H1 (cell line): ENCODE data around the gene SMYD3. TPM values are rescaled to one million over a fixed set of nuclear protein-coding genes. Genes with fewer than 3 reads are reported as not detected.

Experiments
- CTCF ChIA-PET: fragments of 300-600 bp; sonication (Branson Sonifier 250); formaldehyde crosslinking; loops from one replicate; lab custom pipeline; 2021; ENCODE audit not compliant: partially characterized antibody; lab: Charles Lee
- POLR2A ChIA-PET: fragments of 300-600 bp; sonication (Branson Sonifier 250); formaldehyde crosslinking; loops from one replicate; lab custom pipeline; 2021; ENCODE audit warnings: inconsistent platforms; ENCODE audit not compliant: partially characterized antibody; lab: Charles Lee
- DNase-seq, 2 experiments: peaks; one replicate each; pipeline versions ENCODE4 v3.0.0 to v3.0.0-alpha.2; 2010 to 2022; ENCODE audit warnings: low spot score in 2 of 2, low read depth in 1 of 2, mixed read lengths in 1 of 2
- FAIRE-seq: peaks from 2 replicates; lab custom pipeline; 2011; peaks lifted over from hg19 to GRCh38; lab: Jason Lieb, UNC
- H2AFZ ChIP-seq: 2 replicates; pipeline ENCODE4 v1.8.1; 2012; ENCODE audit warnings: low read length, inconsistent platforms
- H2AK5ac ChIP-seq: 2 replicates; pipeline ENCODE4 v1.6.1; 2013; ENCODE audit warnings: low read depth, low read length
- H2BK120ac ChIP-seq: replicated peaks from 2 replicates; pipeline ENCODE3; 2013; ENCODE audit warnings: low read depth, low read length, inconsistent platforms
- H2BK12ac ChIP-seq: 2 replicates; pipeline ENCODE4 v1.6.1; 2013; ENCODE audit warnings: low read depth, low read length
- H2BK15ac ChIP-seq: 2 replicates; pipeline ENCODE4 v1.6.1; 2013; ENCODE audit warnings: low read length
- H2BK20ac ChIP-seq: 2 replicates; pipeline ENCODE4 v1.6.1; 2013; ENCODE audit warnings: low read length
- H2BK5ac ChIP-seq: 2 replicates; pipeline ENCODE4 v1.6.1; 2013; ENCODE audit warnings: low read depth, low read length
- H3K14ac ChIP-seq: 2 replicates; pipeline ENCODE4 v1.6.1; 2013; ENCODE audit warnings: inconsistent platforms; ENCODE audit not compliant: insufficient read length
- H3K18ac ChIP-seq: 2 replicates; pipeline ENCODE4 v1.6.1; 2013; ENCODE audit warnings: low read length; ENCODE audit errors: extremely low read depth
- H3K23ac ChIP-seq: 2 replicates; pipeline ENCODE4 v1.6.1; 2013; ENCODE audit warnings: inconsistent platforms; ENCODE audit not compliant: insufficient read length
- H3K23me2 ChIP-seq: 2 replicates; pipeline ENCODE4 v1.6.1; 2013; ENCODE audit warnings: low read depth, low read length
- H3K27ac ChIP-seq: 2 replicates; pipeline ENCODE4 v1.6.1; 2011; ENCODE audit warnings: low read depth, low read length, inconsistent platforms
- H3K27me3 ChIP-seq, 4 experiments: replicated peaks in 1 of 4; 1 replicate in 1 of 4; 2 replicates in 3 of 4; pipeline versions ENCODE4 v1.6.1 to v1.8.1; 2011 to 2013; ENCODE audit warnings: low read length in 3 of 4, mild to moderate bottlenecking in 3 of 4, inconsistent platforms in 2 of 4, mixed read lengths in 2 of 4, moderate library complexity in 1 of 4; ENCODE audit not compliant: control insufficient read depth in 3 of 4, insufficient read depth in 3 of 4; ENCODE audit errors: extremely low read depth in 1 of 4
- H3K36me3 ChIP-seq, 4 experiments: 2 replicates each; pipeline versions ENCODE4 v1.6.1 to v1.8.1; 2011 to 2013; ENCODE audit warnings: mild to moderate bottlenecking in 4 of 4, low read length in 3 of 4, moderate library complexity in 2 of 4, control low read depth in 1 of 4, inconsistent platforms in 1 of 4; ENCODE audit not compliant: insufficient read depth in 4 of 4, control insufficient read depth in 2 of 4
- H3K4ac ChIP-seq: replicated peaks from 2 replicates; pipeline ENCODE3; 2013; ENCODE audit warnings: low read length, low read depth, mixed read lengths, inconsistent platforms; ENCODE audit not compliant: insufficient read length
- H3K4me1 ChIP-seq, 4 experiments: replicated peaks in 1 of 4; 1 replicate in 1 of 4; 2 replicates in 3 of 4; pipeline versions ENCODE4 v1.6.1 to v1.8.1; 2011 to 2013; ENCODE audit warnings: low read length in 3 of 4, inconsistent platforms in 2 of 4, mixed read lengths in 1 of 4; ENCODE audit not compliant: insufficient read depth in 4 of 4, control insufficient read depth in 3 of 4
- H3K4me2 ChIP-seq, 2 experiments: 2 replicates each; pipeline versions ENCODE4 v1.6.1 to v1.8.1; 2011 to 2013; ENCODE audit warnings: low read depth in 2 of 2, low read length in 2 of 2, control low read depth in 1 of 2, inconsistent platforms in 1 of 2, mild to moderate bottlenecking in 1 of 2; ENCODE audit not compliant: insufficient read depth in 1 of 2
- H3K4me3 ChIP-seq, 4 experiments: fragments of 200-600, 300-600 bp in 1 of 4; sonication (generic), shearing (Covaris generic), sonication (Bioruptor Twin) in 1 of 4; 2 replicates each; pipeline versions ENCODE4 v1.5.1 to v1.8.1; 2011 to 2016; ENCODE audit warnings: low read length in 4 of 4, low read depth in 3 of 4, control low read depth in 2 of 4, inconsistent platforms in 2 of 4, mild to moderate bottlenecking in 2 of 4, mixed read lengths in 1 of 4, moderate library complexity in 1 of 4; ENCODE audit not compliant: insufficient read depth in 2 of 4; ENCODE audit errors: extremely low read depth in 1 of 4
- H3K56ac ChIP-seq: replicated peaks from 2 replicates; pipeline ENCODE3; 2013; ENCODE audit warnings: low read depth, mild to moderate bottlenecking, mixed read lengths, low read length, inconsistent platforms; ENCODE audit not compliant: insufficient read length
- H3K79me1 ChIP-seq: 2 replicates; pipeline ENCODE4 v1.6.1; 2013; ENCODE audit warnings: low read depth, low read length, control low read depth
- H3K79me2 ChIP-seq, 2 experiments: 2 replicates each; pipeline versions ENCODE4 v1.6.1 to v1.8.1; 2012 to 2013; ENCODE audit warnings: low read length in 2 of 2, mild to moderate bottlenecking in 2 of 2, inconsistent platforms in 1 of 2; ENCODE audit not compliant: insufficient read depth in 2 of 2, control insufficient read depth in 1 of 2
- H3K9ac ChIP-seq, 4 experiments: replicated peaks in 1 of 4; 1 replicate in 1 of 4; 2 replicates in 3 of 4; pipeline versions ENCODE4 v1.6.1 to v1.8.1; 2011 to 2013; ENCODE audit warnings: low read depth in 3 of 4, low read length in 3 of 4, control low read depth in 2 of 4, mild to moderate bottlenecking in 2 of 4, moderate library complexity in 2 of 4, inconsistent platforms in 1 of 4; ENCODE audit errors: extremely low read depth in 1 of 4
- H3K9me3 ChIP-seq, 2 experiments: 2 replicates each; pipeline versions ENCODE4 v1.6.1 to v1.8.1; 2012 to 2013; ENCODE audit warnings: mild to moderate bottlenecking in 2 of 2, moderate library complexity in 2 of 2, control low read depth in 1 of 2, inconsistent platforms in 1 of 2, low read depth in 1 of 2, low read length in 1 of 2, mixed read lengths in 1 of 2; ENCODE audit not compliant: insufficient read depth in 2 of 2
- H4K20me1 ChIP-seq, 2 experiments: replicated peaks in 1 of 2; 2 replicates each; pipeline versions ENCODE3 to v1.8.1; 2011 to 2013; ENCODE audit warnings: inconsistent platforms in 2 of 2, low read length in 2 of 2, mild to moderate bottlenecking in 1 of 2; ENCODE audit not compliant: insufficient read depth in 2 of 2, control insufficient read depth in 1 of 2
- H4K5ac ChIP-seq: 2 replicates; pipeline ENCODE4 v1.6.1; 2013; ENCODE audit warnings: low read length, low read depth, mixed read lengths, inconsistent platforms; ENCODE audit not compliant: insufficient read length
- H4K8ac ChIP-seq: 2 replicates; pipeline ENCODE4 v1.8.0; 2013; ENCODE audit warnings: mild to moderate bottlenecking, moderate library complexity, low read length, inconsistent platforms; ENCODE audit not compliant: insufficient read depth; ENCODE audit errors: extremely low read depth
- H4K91ac ChIP-seq: replicated peaks from 2 replicates; pipeline ENCODE3; 2013; ENCODE audit warnings: low read length, mixed read lengths, inconsistent platforms; ENCODE audit not compliant: insufficient read length
- BCL11A ChIP-seq, 2 experiments: IDR thresholded peaks; one replicate each; pipeline ENCODE4 v1.6.1; 2011; ENCODE audit warnings: low read depth in 2 of 2, low read length in 2 of 2, mild to moderate bottlenecking in 2 of 2
- MAFK ChIP-seq: IDR thresholded peaks from 2 replicates; pipeline ENCODE4 v1.6.1; 2012; ENCODE audit warnings: low read depth, mild to moderate bottlenecking, improper control_type of control experiment, low read length
- RBBP5 ChIP-seq: IDR thresholded peaks from 2 replicates; pipeline ENCODE4 v1.7.1; 2012; ENCODE audit warnings: low read depth, mild to moderate bottlenecking, inconsistent platforms, low read length, moderate library complexity, borderline replicate concordance
- SP2 ChIP-seq: IDR thresholded peaks from 2 replicates; pipeline ENCODE4 v1.6.1; 2012; ENCODE audit warnings: mild to moderate bottlenecking, low read length, inconsistent platforms
- TEAD4 ChIP-seq: IDR thresholded peaks from 2 replicates; pipeline ENCODE4 v1.6.1; 2012; ENCODE audit warnings: low read depth, low read length, inconsistent platforms, mixed read lengths
- WGBS, 2 experiments: shearing (Covaris generic) in 1 of 2; methylation state at CpG; one replicate each; pipeline versions ENCODE4 v1.1.6 to v1.1.7; 2013 to 2015; ENCODE audit warnings: low lambda C conversion rate in 2 of 2, mixed read lengths in 2 of 2, inconsistent platforms in 1 of 2, low coverage in 1 of 2, missing lambda C conversion rate in 1 of 2; ENCODE audit not compliant: insufficient replicate concordance in 2 of 2, insufficient coverage in 1 of 2, insufficient read length in 1 of 2; ENCODE audit errors: extremely low coverage in 1 of 2, missing lambda C conversion rate in 1 of 2; 5-methylcytosine and 5-hydroxymethylcytosine counted together
- polyA plus RNA-seq, 7 experiments: library from polyadenylated mRNA; depleted of rRNA in 3 of 7; stranded (reverse) in 5 of 7; unstranded in 2 of 7; fragments of >200 nt in 5 of 7; fragments of 200-250 nt in 2 of 7; gene quantifications; 1 replicate in 5 of 7; 2 replicates in 1 of 7; 4 replicates in 1 of 7; pipeline versions ENCODE4 v1.2.1 to v1.2.3, GENCODE V29; 2011 to 2013; ENCODE audit warnings: missing spikeins in 2 of 7, mixed read lengths in 2 of 7
- total RNA-seq: library from RNA; stranded (reverse); fragmentation: NEBNext Ultra II Directional; extraction: Animal tissue kit (Norgen Biotek cat#: 25700); gene quantifications from 2 replicates; pipeline ENCODE4 v1.2.1, GENCODE V29; 2021

SMYD3 gene
- total and polyA plus RNA-seq, 2 of the 8 experiments (the other 6 are each of a cell fraction or from before 2014, with no cell fraction given) = 17.3 to 25.4 TPM

DNA sequence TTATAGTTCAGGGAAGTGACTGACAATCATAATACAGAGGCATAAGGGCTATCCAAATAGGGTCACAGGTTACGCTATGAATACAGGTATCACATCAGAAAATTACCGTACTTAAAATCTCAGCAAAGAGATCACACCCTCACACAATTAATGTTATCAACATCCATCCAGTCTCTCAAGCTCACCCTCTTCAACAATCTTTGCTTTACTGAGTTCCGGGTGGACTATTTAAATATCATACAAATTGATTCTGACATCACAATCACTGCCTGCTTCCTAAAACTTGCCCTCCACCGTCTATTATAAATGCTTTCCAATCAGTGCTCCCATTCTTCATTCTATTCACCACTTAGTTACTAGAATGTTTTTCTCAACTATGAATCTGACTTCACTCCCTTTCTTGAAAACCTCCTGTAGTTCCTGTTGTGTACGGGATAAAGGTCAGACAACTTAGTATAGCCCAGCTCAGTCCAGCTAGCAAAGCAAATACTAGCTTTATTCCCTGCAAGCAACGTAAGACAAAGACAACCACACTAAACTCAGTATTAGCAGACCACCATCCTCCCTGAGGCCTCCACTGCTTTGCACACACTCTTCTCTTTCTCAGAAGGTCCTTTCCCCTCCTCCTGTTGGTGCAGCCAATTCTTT lies 398.7 kb downstream of the SMYD3 start:
- Histone ChIP-seq H2BK20ac (no peak overlapping the region), H3K79me1 (no peaks in the 10 kb centered on the region), H4K8ac (no peak overlapping the region), H2BK12ac (no peak overlapping the region)
- TF ChIP-seq RBBP5 (no peak), SP2 (no peak), BCL11A (IDR thresholded peaks at IDR 0.05; ENCODE audit: low read depth in 2 of 2, low read length in 2 of 2) (no peak), MAFK (no peak), TEAD4 (no peak)
- TF ChIP-seq, all 59 proteins: peak for 0
- H3K4ac ChIP-seq = no peak overlapping the region
- H3K23me2 ChIP-seq = no peaks in the 10 kb centered on the region
- no peak overlapping the region for H2BK120ac ChIP-seq
- H3K79me2 ChIP-seq = no peaks in the 10 kb centered on the region
- CTCF ChIA-PET = no interaction called here
- H3K23ac ChIP-seq = no peak overlapping the region
- POLR2A ChIA-PET = no interaction called here
- H2AK5ac ChIP-seq = no peak overlapping the region
- no peaks in the 10 kb centered on the region for H3K36me3 ChIP-seq
- no peak overlapping the region for H3K14ac ChIP-seq
- peaks cover 6% of the 10 kb centered on the region in 2 experiments; a peak in 2 of 4 replicates for H3K9me3 ChIP-seq
- no peaks in the 10 kb centered on the region for H4K20me1 ChIP-seq
- H3K9ac ChIP-seq = no peak overlapping the region
- peaks cover 0 to 5% (median 1%) of the 10 kb centered on the region in 4 experiments; a peak in 2 of 7 replicates for H3K4me1 ChIP-seq
- H2AFZ ChIP-seq = no peak overlapping the region
- no peaks in the 10 kb centered on the region for H3K27me3 ChIP-seq
- no peak overlapping the region for H3K18ac ChIP-seq
- FAIRE-seq = no peak
- H3K56ac ChIP-seq = no peak overlapping the region
- no peak overlapping the region for H3K27ac ChIP-seq
- 92% methylated on average over 6 of the region's 6 CpGs; no CpG with 5 or more reads in 1 of the 2 experiments for WGBS, 2 experiments
- H3K4me2 ChIP-seq = no peak overlapping the region
- no peak overlapping the region for H2BK15ac ChIP-seq
- H4K91ac ChIP-seq = no peak overlapping the region
- no peak for DNase-seq
- no peak overlapping the region for H3K4me3 ChIP-seq
- H2BK5ac ChIP-seq = no peak overlapping the region
- H4K5ac ChIP-seq = no peak overlapping the region
